ENCODE measurements around the gene SRGAP3.

The SRGAP3 gene

DNA sequence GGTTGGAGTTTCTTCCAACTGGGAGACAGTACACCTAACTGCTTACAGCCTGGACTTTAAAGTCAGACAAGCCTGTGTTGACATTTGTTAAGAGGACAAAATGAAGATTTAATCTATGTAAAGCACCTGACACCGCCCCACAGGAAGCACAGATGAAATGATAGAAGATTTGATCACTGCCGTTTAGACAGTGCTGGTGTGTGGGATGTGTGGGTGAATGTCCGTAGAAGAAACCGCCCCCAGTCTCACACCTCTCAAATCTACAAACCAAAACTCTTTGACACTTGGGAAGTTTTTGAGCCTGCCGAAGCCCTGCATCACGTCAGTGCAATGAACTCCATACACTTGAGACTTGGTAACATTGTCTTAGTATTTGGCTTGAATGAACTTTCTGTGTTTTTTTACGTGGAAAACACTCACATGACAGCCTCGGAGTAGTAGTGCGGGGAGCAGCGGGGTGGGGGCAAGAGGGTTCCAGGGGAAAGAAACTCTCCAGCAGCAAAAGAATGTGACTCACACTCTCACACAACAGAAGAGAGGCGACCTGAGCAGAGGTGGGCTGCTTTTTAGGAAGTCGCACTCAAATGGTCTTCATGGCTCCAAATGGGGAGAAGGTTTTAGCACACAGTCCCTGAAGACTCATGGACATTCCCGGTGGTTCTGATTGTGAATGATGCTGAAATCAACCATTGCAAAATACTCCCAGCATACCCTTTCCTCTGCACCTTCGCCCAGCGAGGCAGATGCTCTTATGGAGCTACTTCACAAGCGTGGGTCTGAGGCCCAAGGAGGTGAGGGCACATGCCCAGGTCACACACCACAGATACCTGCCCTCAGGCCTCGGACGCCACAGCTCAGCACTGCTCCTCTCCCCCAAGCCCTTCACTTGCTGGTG lies 79.2 kb downstream of the SRGAP3 start:
- DNase-seq: no peak

DNA sequence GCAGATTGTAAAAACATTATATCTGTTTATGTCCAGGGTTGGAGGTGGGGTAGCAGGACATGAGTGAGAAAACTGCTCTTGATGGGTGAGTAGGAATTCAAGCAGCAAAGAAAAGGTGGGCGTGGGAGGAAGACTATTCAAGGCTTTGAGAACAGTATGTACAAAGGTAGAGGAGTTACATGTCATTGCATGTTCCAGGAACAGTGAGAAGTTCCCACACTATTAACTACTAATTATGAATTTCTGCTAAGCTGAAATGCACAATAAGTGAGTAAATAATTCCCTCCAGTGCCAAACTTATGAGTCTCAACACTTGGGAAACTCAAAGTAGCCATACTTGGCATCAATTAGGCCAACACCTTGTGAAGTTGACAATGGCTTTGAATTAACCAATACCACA lies 80.1 kb downstream of the SRGAP3 start:
- DNase-seq: no peak

GRCh38 chr3:9168241-9168741 lies 81.2 kb downstream of the SRGAP3 start:
- no peak for DNase-seq

DNA sequence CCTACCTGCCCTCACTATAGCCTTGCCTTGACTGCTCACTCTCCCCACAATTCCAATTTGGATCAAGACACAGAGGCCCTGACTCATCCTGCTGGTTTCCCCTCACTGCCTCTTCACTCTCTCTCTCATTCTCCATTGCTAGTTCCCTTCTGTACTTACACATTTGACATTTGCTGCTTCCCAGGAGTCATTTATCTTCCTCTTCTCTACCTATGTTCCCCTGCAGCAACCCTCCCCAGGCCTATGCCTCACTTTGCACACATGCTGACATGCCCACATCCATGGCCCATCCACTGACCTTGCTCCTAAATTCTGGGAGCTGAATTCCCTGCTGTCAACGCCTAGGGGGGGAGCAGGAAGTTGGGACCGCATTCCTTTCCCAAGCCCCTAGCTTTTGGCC lies 82.2 kb downstream of the SRGAP3 start:
- no peak for DNase-seq

DNA sequence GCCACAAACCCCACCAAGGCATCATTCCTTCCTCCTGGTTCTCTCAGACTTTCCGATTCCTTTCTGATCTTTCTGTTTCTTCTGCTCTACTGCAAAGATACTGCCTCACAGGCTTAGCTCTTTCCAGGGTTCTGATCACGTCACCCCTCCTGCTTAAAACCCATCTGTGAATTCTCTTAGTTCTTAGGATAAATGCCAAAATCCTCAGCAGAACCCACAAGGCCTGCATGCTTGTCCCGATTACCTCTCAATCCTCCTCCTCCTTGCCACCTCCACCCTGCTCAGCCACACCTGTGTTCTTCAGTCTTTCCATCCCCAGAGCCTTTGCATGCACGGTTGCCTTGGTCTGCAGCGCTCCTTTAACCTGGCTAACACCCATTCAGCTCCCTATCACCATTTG lies 84.0 kb downstream of the SRGAP3 start:
- no peak for DNase-seq

- no peak for DNase-seq
These were observed 86.2 kb downstream of the SRGAP3 start for GRCh38 chr3:9163289-9163688.

GRCh38 chr3:9161811-9162210 lies 87.6 kb downstream of the SRGAP3 start:
- no peak for DNase-seq

GRCh38 chr3:9161298-9161697 lies 88.1 kb downstream of the SRGAP3 start:
- no peak for DNase-seq

DNA sequence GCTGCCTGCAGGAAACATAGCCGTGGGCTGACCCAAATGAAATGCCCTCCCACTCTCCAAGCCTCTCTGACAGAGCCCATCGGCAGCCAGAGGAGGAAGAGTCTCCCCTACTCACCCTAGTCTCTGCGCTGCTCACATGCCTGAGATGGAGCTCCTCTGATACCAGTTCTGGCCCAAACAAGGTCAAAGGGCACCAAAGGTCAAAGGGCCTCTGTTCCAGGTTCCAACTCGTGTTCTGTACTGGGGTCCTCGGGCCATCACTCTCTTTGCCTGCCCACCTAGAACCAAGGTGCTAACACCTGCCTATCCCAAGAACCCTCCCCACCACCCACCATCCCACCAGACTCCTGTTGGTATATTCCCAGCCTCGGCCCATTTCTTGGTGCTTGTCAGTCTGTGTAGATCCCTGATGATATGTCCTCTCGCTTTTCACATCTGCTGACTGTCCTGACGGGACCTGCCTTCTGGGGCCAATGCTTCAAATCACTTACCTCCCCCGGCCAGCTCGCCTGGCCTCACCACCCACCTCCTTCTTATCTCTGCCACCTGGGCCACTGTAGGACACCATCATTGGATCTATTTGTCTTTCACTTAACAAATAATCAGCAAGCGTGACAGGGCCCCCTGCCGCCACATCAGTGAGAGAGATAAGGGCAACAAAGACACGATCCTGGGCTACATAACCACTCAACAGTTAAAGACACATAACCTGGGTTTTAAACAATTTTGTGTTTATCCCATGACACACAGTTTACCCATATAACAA lies 90.4 kb downstream of the SRGAP3 start:
- no peak for DNase-seq

GRCh38 chr3:9157651-9158362 lies 91.6 kb downstream of the SRGAP3 start:
- DNase-seq: no peak

DNA sequence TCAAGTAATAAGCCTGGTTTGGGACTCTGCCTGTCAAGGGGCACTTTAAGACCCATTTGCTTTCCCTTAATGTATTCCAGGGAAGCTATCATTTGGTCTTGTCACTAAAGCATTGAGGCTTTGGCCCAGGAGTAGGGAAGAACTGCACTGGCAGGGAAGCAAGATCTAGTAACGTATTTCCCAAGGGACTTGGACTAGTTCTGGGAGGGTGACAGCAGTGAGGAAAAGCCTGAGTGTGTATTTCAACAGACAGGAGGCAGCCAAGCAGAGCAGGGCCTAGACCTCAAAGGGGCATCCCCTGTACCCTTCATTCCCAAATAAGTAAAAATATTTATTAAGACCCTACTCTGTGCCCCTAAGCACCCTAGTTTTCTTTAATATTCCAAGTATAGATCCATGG lies 92.8 kb downstream of the SRGAP3 start:
- DNase-seq: no peak

DNA sequence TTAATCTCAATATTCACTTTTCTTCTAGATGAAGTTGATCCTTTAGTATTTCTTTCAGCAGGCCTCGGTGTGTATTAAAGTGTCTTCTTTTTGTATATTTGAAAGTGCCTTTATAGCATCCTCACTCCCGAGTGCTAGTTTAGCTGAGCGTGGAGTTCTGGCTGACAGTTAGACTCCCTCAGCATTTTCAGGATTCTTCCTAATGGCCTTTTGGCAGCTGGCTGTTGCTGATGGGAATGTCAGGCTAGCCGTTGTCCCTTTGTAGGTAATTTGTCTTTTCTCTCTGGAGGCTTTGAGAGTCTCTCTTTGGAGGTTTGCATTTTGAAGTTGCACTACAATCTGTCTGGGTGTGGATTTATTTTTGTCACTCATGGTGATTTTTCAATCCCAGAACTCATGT lies 94.4 kb downstream of the SRGAP3 start:
- DNase-seq: no peak

GRCh38 chr3:9153904-9154619 lies 95.4 kb downstream of the SRGAP3 start:
- DNase-seq: no peak

GRCh38 chr3:9151240-9151639 lies 98.2 kb downstream of the SRGAP3 start:
- no peak for DNase-seq

DNA sequence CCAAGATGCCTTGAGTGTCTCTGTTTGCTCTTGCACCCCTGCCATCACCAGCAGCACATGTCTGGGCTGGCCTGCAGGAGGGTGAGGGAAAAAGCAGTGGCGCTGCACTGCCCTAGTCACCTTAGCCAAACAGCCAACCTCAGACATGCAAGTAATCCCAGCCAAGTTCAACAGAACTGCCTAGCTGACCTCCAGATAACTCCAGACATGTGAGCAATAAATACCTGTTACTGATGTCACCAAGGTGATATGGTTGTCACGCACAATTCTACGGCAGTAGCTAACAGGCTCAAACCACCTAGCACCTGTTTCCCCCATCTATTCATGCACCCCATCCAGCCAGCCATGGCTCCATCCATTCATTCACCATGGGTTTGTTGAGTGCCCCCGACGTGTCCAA lies 99.9 kb downstream of the SRGAP3 start:
- DNase-seq: no peak

- DNase-seq: no peak
These were observed 101.6 kb downstream of the SRGAP3 start for GRCh38 chr3:9147896-9148266.

DNA sequence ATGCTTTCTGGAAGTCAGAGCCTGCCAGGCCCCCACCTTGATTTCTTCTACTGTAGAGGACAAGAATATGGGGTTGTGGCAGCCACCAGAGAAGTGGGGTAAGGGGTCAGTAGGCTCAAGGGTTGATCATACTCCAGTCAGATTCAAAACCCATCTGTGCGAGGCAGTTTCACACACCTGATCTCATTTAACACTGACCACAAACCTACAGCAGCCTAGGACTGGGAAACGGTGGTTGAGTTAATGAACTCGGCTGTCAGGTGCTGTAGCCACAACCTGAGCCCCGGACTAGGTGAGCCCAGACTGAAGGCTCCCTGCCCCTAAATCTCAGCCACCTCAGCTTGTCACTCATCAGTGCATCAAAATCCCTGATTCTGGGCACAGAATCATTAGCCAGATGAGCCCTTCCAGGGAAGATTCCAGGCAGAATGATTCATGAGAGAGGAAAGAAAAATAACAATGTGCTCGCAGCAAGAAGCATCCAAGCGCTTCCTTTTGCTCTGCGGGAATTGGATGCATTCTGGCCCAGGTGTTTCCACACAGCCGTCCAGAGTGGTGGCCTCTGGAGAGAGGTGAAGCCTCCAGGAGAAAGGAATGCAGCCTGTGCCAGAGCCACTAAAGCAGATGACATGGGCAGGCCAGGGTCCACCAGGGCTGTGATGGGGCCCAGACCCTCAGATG lies 102.1 kb downstream of the SRGAP3 start:
- no peak for DNase-seq

GRCh38 chr3:9146367-9147071 lies 102.9 kb downstream of the SRGAP3 start:
- no peak for DNase-seq

GRCh38 chr3:9143184-9143583 lies 106.3 kb downstream of the SRGAP3 start:
- no peak for DNase-seq

DNA sequence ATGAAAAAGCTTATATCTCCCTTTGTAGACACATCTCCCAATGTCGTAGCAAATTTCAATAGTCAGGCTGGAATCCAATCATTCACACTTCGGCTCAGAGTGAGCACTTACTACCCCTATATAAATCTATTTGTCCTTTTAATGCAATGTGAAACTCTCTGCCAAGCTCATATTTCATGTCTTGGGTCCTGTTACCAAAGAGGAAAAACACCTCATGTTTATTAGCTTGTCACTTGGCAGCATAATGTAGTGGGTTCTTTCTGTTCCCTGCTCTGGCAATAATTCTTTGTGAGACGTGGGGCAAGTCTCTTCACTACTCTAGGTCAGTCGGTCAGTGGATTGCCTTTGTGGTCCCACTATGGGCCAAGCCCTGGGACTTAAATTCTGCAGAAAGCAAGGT lies 107.1 kb downstream of the SRGAP3 start:
- DNase-seq: no peak

DNA sequence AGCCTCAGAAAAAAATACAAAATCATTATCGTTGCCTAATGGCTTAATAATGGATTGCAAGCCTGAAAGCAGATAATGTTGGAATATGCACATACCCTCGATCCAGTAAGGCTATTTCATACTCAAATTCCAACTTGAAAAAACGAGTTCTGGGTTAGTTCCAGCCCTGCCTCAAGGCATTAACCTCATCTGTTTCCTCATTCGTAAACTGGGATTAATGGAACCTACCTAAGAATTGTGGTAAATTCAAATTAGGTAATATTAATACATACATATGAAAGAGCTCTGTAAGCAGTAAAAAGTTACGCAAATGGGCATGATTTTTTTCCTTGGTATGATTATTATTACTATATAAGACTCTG lies 107.5 kb downstream of the SRGAP3 start:
- DNase-seq: no peak

GRCh38 chr3:9139366-9139765 lies 110.1 kb downstream of the SRGAP3 start:
- DNase-seq: no peak
